Measurements from ENCODE around the gene ANKRD40.

DNA sequence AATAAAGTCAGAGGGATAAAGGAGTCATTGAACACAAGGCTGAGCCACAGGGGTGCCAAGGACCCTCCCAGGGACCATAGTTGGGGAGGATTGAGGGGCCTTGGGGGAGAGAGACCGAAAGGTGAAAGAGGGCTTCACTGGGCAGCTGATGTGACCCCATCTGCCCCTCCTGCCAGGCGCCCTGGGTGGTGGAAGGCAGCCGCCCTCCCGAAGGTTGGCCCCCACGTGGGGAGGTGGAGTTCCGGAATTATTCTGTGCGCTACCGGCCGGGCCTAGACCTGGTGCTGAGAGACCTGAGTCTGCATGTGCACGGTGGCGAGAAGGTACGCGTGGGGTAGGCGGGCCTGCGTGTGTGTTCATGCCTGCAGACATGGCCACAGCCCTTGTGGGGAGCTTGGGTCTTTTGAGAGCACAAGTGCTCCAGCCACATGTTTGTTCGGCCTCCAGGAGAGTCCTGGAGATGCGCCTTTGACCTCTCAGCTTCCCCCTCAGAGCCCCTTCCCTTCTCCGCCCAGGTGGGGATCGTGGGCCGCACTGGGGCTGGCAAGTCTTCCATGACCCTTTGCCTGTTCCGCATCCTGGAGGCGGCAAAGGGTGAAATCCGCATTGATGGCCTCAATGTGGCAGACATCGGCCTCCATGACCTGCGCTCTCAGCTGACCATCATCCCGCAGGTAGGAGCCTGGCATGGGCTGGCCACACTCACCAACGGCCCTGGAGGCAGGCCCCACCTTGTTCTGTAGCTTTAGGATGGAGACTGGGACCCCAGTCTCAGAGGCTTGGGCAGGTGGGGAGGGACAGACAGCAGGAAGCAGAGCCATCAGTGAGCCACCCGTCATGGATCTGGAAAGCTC, 24.1 kb downstream of the ANKRD40 start:
- no peak for TF ChIP-seq EZH2 (IDR thresholded peaks at IDR 0.05)
- TF ChIP-seq, protein P1, sequence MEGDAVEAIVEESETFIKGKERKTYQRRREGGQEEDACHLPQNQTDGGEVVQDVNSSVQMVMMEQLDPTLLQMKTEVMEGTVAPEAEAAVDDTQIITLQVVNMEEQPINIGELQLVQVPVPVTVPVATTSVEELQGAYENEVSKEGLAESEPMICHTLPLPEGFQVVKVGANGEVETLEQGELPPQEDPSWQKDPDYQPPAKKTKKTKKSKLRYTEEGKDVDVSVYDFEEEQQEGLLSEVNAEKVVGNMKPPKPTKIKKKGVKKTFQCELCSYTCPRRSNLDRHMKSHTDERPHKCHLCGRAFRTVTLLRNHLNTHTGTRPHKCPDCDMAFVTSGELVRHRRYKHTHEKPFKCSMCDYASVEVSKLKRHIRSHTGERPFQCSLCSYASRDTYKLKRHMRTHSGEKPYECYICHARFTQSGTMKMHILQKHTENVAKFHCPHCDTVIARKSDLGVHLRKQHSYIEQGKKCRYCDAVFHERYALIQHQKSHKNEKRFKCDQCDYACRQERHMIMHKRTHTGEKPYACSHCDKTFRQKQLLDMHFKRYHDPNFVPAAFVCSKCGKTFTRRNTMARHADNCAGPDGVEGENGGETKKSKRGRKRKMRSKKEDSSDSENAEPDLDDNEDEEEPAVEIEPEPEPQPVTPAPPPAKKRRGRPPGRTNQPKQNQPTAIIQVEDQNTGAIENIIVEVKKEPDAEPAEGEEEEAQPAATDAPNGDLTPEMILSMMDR (IDR thresholded peaks at IDR 0.05), result no peak
